RWPE2 (cell line): Measurements from ENCODE around the gene TSEN2.

Experiments used
- ATAC-seq: fragments of 200-7000 bp; cut with Tn5 transposase; 3 replicates; pipeline ENCODE4 v1.9.1; 2021; ENCODE audit warnings: low read depth
- DNase-seq: peaks from one replicate; pipeline ENCODE4 v3.0.0-alpha.2; 2020; ENCODE audit warnings: low spot score
- H3K27ac ChIP-seq: fragments of 450-650 bp; 2 replicates; pipeline ENCODE4 v1.5.1; 2017; ENCODE audit warnings: mild to moderate bottlenecking; ENCODE audit not compliant: poor library complexity, severe bottlenecking
- H3K27me3 ChIP-seq: fragments of 250-450 bp; sonication (Bioruptor Pico); 2 replicates; pipeline ENCODE4 v1.5.1; 2021; ENCODE audit warnings: mild to moderate bottlenecking, moderate library complexity; ENCODE audit not compliant: insufficient read depth, poor library complexity, severe bottlenecking
- H3K36me3 ChIP-seq: fragments of 250-450 bp; sonication (Bioruptor Pico); 2 replicates; pipeline ENCODE4 v1.5.1; 2020; ENCODE audit warnings: low read depth, mild to moderate bottlenecking, moderate library complexity
- H3K4me1 ChIP-seq: fragments of 250-450 bp; sonication (Bioruptor Pico); 2 replicates; pipeline ENCODE4 v1.5.1; 2021; ENCODE audit warnings: mild to moderate bottlenecking, moderate library complexity; ENCODE audit not compliant: insufficient read depth, poor library complexity, severe bottlenecking
- H3K4me3 ChIP-seq: fragments of 250-450 bp; sonication (Bioruptor Pico); 2 replicates; pipeline ENCODE4 v1.5.1; 2021; ENCODE audit warnings: mild to moderate bottlenecking, moderate library complexity; ENCODE audit not compliant: severe bottlenecking
- H3K9me3 ChIP-seq: fragments of 250-450 bp; sonication (Bioruptor Pico); 2 replicates; pipeline ENCODE4 v1.5.1; 2021; ENCODE audit warnings: mild to moderate bottlenecking, moderate library complexity; ENCODE audit not compliant: severe bottlenecking
- TF ChIP-seq, protein P1 (sequence below): fragments of 450-650 bp; IDR thresholded peaks from one replicate; pipeline ENCODE4 v1.5.1; 2017; ENCODE audit warnings: mild to moderate bottlenecking, moderate library complexity; ENCODE audit not compliant: poor library complexity, severe bottlenecking

TSEN2 gene

DNA sequence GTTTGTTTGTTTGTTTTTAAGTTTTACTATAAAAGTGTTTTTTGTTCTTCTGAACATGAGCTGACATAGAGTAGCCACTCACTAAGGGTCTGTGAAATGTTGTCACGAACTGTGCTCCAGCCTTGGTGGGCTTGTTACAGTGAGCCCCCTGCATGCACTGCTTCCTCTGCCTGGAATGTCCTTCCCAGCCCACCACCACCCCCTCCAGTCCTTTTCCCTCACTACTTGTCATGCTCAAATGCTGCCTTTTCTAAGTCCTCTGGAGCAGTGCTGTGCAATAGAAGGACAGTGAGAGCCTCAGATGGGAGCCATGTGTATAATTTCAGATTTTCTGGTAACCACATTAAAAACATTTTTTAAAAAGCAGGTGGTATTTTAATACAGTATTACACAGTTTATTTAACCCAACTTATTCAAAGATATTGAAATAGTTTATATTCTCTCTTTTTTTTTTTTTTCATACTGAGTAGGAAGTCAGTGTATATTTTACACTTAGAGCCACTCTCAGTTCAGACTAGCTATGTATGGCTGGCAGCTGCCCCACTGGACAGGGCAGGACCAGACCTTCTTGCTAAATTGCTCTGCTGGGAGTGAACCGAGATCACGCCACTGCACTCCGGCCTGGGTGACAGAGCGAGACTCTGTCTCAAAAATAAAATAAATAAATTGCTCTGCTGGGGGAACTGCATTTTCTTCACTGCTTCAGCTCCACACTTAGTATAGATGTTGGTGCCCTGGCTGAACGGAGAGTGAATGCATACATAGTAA, 34.2 kb downstream of the TSEN2 start:
- no peaks in the 10 kb centered on the region for H3K27me3 ChIP-seq
- TF ChIP-seq, protein P1, sequence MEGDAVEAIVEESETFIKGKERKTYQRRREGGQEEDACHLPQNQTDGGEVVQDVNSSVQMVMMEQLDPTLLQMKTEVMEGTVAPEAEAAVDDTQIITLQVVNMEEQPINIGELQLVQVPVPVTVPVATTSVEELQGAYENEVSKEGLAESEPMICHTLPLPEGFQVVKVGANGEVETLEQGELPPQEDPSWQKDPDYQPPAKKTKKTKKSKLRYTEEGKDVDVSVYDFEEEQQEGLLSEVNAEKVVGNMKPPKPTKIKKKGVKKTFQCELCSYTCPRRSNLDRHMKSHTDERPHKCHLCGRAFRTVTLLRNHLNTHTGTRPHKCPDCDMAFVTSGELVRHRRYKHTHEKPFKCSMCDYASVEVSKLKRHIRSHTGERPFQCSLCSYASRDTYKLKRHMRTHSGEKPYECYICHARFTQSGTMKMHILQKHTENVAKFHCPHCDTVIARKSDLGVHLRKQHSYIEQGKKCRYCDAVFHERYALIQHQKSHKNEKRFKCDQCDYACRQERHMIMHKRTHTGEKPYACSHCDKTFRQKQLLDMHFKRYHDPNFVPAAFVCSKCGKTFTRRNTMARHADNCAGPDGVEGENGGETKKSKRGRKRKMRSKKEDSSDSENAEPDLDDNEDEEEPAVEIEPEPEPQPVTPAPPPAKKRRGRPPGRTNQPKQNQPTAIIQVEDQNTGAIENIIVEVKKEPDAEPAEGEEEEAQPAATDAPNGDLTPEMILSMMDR = no peak
- H3K4me1 ChIP-seq = no peaks in the 10 kb centered on the region
- no peak overlapping the region for H3K4me3 ChIP-seq
- no peak overlapping the region for H3K27ac ChIP-seq
- no peaks in the 10 kb centered on the region for H3K9me3 ChIP-seq
- peaks cover 28% of the 10 kb centered on the region for H3K36me3 ChIP-seq
- ATAC-seq = no peak
- DNase-seq = no peak

DNA sequence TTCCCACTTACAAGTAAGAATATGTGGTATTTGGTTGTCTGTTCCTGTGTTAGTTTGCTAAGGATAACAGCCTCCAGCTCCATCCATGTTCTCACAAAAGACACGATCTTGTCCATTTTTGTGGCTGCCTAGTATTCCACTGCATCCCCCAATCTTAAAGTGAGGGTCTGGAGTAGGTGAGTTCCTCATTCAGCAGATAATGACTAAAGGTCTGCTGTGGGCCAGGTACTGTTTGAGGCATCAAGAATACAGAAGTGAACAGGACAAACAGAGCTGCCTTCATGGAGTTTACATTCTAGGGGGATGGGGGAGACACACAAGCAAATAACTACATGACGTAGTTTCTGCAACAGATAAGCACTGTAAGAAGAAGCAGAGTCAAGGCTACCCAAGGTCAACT, 36.7 kb downstream of the TSEN2 start:
- no peak overlapping the region for H3K4me3 ChIP-seq
- no peaks in the 10 kb centered on the region for H3K27me3 ChIP-seq
- TF ChIP-seq, protein P1 = no peak
- DNase-seq = no peak
- H3K27ac ChIP-seq = no peak overlapping the region
- no peaks in the 10 kb centered on the region for H3K4me1 ChIP-seq
- peaks cover 29% of the 10 kb centered on the region for H3K36me3 ChIP-seq
- H3K9me3 ChIP-seq = no peaks in the 10 kb centered on the region
- no peak for ATAC-seq

DNA sequence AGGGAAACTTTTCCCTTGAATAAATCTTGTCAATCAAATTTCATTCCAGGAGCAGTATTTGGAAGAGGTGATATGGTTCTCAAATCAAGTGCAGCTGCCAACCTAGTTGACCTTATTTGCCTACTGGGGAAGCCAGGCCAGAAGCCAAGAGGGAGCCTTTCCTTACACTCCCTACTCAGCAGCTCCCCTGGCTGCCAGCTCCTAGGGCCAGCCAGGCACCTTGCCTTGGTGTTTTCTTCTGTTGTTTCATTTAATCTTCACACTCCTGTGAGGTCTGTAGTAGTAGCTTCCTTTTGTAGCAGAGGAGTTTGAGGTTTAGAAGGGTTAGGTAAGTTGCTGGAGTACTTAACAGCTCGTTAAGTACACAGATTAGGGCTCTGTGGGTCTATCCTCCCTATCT, 38.4 kb downstream of the TSEN2 start:
- no peak overlapping the region for H3K4me3 ChIP-seq
- DNase-seq = no peak
- H3K36me3 ChIP-seq = peaks cover 30% of the 10 kb centered on the region
- no peaks in the 10 kb centered on the region for H3K9me3 ChIP-seq
- no peak for ATAC-seq
- TF ChIP-seq, protein P1 = no peak
- H3K27ac ChIP-seq = no peak overlapping the region
- no peaks in the 10 kb centered on the region for H3K4me1 ChIP-seq
- no peaks in the 10 kb centered on the region for H3K27me3 ChIP-seq

DNA sequence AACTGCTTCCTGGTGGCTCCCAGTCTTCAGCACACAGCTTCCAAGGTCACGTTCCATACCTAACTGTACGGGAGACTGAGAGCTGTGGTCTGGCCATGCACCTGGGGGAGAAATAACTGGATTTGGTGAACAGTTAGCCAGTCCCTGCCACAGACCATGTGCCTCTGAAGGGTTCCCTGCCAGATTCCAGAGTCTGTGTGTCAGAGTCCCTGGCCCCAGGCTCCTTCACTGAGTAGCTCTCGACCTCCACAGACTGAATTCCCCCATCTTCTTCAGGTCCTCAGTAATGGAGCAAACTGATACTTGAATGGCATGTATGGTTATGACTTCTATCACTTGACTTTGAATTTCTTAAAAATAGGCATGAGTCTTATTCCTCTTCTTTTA, 43.5 kb downstream of the TSEN2 start:
- Histone ChIP-seq H3K27me3 (no peaks in the 10 kb centered on the region), H3K36me3 (peaks cover 53% of the 10 kb centered on the region), H3K4me3 (no peak overlapping the region), H3K9me3 (no peaks in the 10 kb centered on the region), H3K27ac (no peak overlapping the region), H3K4me1 (no peaks in the 10 kb centered on the region)
- no peak for ATAC-seq
- DNase-seq = no peak
- TF ChIP-seq, protein P1 = no peak

DNA sequence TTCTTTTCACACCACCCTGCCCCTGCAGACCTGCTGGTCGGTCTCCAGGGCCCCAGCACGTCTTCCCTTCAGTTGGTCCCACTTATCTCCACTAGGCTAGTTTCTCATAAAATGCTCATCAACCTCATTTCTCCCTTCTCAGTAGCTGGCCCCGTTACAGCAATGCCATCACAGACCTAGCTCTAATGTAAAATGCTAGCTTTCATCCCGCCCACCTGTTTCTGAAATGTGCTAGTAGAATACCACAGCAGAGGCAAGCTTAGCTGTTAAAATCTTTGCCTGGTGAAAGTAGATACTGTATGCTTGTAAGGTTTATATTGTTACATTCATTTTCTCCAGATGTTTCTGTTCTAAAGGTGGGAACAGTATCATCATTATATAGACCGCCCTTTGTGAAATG, 47.9 kb downstream of the TSEN2 start:
- no peaks in the 10 kb centered on the region for H3K27me3 ChIP-seq
- H3K4me1 ChIP-seq = no peaks in the 10 kb centered on the region
- TF ChIP-seq, protein P1 = no peak
- no peak overlapping the region for H3K4me3 ChIP-seq
- H3K9me3 ChIP-seq = no peaks in the 10 kb centered on the region
- DNase-seq (no peak), ATAC-seq (no peak)
- H3K27ac ChIP-seq = no peak overlapping the region
- H3K36me3 ChIP-seq = peaks cover 37% of the 10 kb centered on the region
